SK-N-SH (cell line): Measurements from ENCODE around the gene PNKP. TPM values are rescaled to one million over a fixed set of nuclear protein-coding genes. Genes with fewer than 3 reads are reported as not detected.
"Not testable (repeated sequence)": the region's sequence is repeated elsewhere in the genome, so short reads cannot be mapped to it uniquely, and the experiment has no call there.

Experiments used
- CTCF ChIA-PET: fragments of 300-600, 350-600 bp; formaldehyde crosslinking; extraction: SDS; loops from one replicate; lab custom pipeline; 2021; lab: Yijun Ruan, JAX
- POLR2A ChIA-PET: fragments of 350-600 bp; sonication (Branson Sonifier 250); formaldehyde crosslinking; extraction: SDS; loops from one replicate; lab custom pipeline; 2020; ENCODE audit warnings: antibody characterized with exemption, inconsistent platforms; lab: Yijun Ruan, JAX
- DNase-seq: peaks from one replicate; pipeline ENCODE4 v3.0.0; 2012
- H2AFZ ChIP-seq: fragments of 200-600 bp; sonication (generic); 2 replicates; pipeline ENCODE4 v1.8.1; 2016; ENCODE audit warnings: antibody characterized with exemption, mild to moderate bottlenecking, low read depth
- H3F3A ChIP-seq: fragments of 200-600 bp; sonication (generic); replicated peaks from 2 replicates; pipeline ENCODE3; 2016; ENCODE audit warnings: antibody characterized with exemption, mild to moderate bottlenecking; ENCODE audit not compliant: insufficient read depth
- H3K27ac ChIP-seq, 2 experiments: fragments of 200-500 bp in 1 of 2; fragments of 200-600 bp in 1 of 2; sonication (Bioruptor generic) in 1 of 2; sonication (generic), shearing (Covaris generic) in 1 of 2; 2 replicates each; pipeline versions ENCODE4 v1.5.1 to v1.6.1; 2014 to 2016; ENCODE audit warnings: low read depth in 2 of 2, inconsistent platforms in 1 of 2, low read length in 1 of 2, mild to moderate bottlenecking in 1 of 2, mixed read lengths in 1 of 2
- H3K27me3 ChIP-seq: fragments of 200-600 bp; sonication (generic), shearing (Covaris generic); 2 replicates; pipeline ENCODE4 v1.6.1; 2016; ENCODE audit warnings: mixed run types; ENCODE audit not compliant: insufficient read depth
- H3K36me3 ChIP-seq, 2 experiments: fragments of 200-500 bp in 1 of 2; fragments of 200-600 bp in 1 of 2; sonication (Bioruptor generic) in 1 of 2; sonication (generic) in 1 of 2; replicated peaks in 1 of 2; 2 replicates each; pipeline versions ENCODE3 to v1.5.1; 2014 to 2016; ENCODE audit warnings: low read length in 1 of 2, mild to moderate bottlenecking in 1 of 2; ENCODE audit not compliant: insufficient read depth in 2 of 2, control insufficient read depth in 1 of 2
- H3K4me1 ChIP-seq, 2 experiments: fragments of 200-500 bp in 1 of 2; fragments of 200-600 bp in 1 of 2; sonication (Bioruptor generic) in 1 of 2; sonication (generic), shearing (Covaris generic) in 1 of 2; 2 replicates each; pipeline versions ENCODE4 v1.5.1 to v1.6.1; 2014 to 2016; ENCODE audit warnings: low read depth in 1 of 2, low read length in 1 of 2, mixed run types in 1 of 2; ENCODE audit not compliant: insufficient read depth in 2 of 2, control insufficient read depth in 1 of 2
- H3K4me2 ChIP-seq: fragments of 200-600 bp; sonication (generic), shearing (Covaris generic); 2 replicates; pipeline ENCODE4 v1.6.1; 2017; ENCODE audit warnings: mixed run types
- H3K4me3 ChIP-seq, 2 experiments: fragments of 200-500 bp in 1 of 2; fragments of 200-600 bp in 1 of 2; sonication (Bioruptor generic) in 1 of 2; sonication (generic), shearing (Covaris generic) in 1 of 2; 2 replicates each; pipeline versions ENCODE4 v1.5.1 to v1.8.1; 2014 to 2016; ENCODE audit warnings: low read depth in 2 of 2, inconsistent platforms in 1 of 2, low read length in 1 of 2, mild to moderate bottlenecking in 1 of 2, mixed read lengths in 1 of 2, moderate library complexity in 1 of 2
- H3K79me2 ChIP-seq: fragments of 200-600 bp; sonication (generic); 2 replicates; pipeline ENCODE4 v1.8.1; 2017; ENCODE audit warnings: mild to moderate bottlenecking; ENCODE audit not compliant: insufficient read depth
- H3K9ac ChIP-seq: fragments of 200-600 bp; sonication (generic); 2 replicates; pipeline ENCODE4 v1.6.1; 2017; ENCODE audit warnings: mixed run types
- H3K9me2 ChIP-seq: fragments of 200-600 bp; sonication (generic); 2 replicates; pipeline ENCODE4 v1.6.1; 2017; ENCODE audit warnings: mixed run types
- H3K9me3 ChIP-seq: fragments of 200-600 bp; sonication (generic); 2 replicates; pipeline ENCODE4 v1.6.1; 2017; ENCODE audit warnings: mixed run types, mild to moderate bottlenecking, moderate library complexity
- H4K20me1 ChIP-seq: fragments of 200-600 bp; sonication (generic); 2 replicates; pipeline ENCODE4 v1.6.1; 2017; ENCODE audit warnings: mild to moderate bottlenecking, mixed run types; ENCODE audit not compliant: insufficient read depth
- ELF1 ChIP-seq: IDR thresholded peaks from 2 replicates; pipeline ENCODE4 v1.4.0; 2012
- POLR2AphosphoS5 ChIP-seq: IDR thresholded peaks from 2 replicates; pipeline ENCODE4 v1.6.1; 2012; ENCODE audit warnings: low read depth, low read length
- RCOR1 ChIP-seq: fragments of 150-350 bp; IDR thresholded peaks from 2 replicates; pipeline ENCODE4 v1.6.1; 2017; ENCODE audit warnings: antibody characterized with exemption, low read length
- REST ChIP-seq: IDR thresholded peaks from 2 replicates; pipeline ENCODE4 v1.6.1; 2012; ENCODE audit warnings: mild to moderate bottlenecking, low read depth, low read length, moderate library complexity
- WGBS: methylation state at CpG from one replicate; pipeline ENCODE4 v1.1.6; 2017; ENCODE audit warnings: low lambda C conversion rate; 5-methylcytosine and 5-hydroxymethylcytosine counted together
- polyA plus RNA-seq, 3 experiments: library from polyadenylated mRNA; depleted of rRNA; stranded (reverse); fragments of >200 nt; gene quantifications; 2 replicates each; pipeline ENCODE4 v1.2.3, GENCODE V29; 2012

The PNKP gene
- polyA plus RNA-seq, 1 of the 3 experiments (the other 2 are of a cell fraction): 52.0 TPM

DNA sequence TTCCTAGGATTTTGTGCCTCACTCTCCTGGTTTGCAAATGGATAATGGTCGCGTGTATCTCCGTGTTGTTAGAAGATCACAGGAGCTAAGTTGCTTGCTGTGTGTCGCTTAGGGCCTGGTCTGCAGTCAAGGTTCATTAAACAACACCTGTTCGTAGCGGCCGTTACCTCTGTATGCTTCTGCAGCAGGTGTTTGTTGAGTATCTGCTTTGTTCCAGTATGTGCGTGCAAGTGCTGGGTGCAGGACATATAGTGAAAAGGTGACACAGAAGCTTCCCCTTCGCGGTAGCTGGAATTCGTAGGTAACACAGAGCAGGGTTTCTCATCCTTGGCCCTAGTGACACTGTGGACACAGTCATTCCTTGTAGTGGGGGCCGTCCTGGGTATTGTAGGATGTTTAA is 43.9 kb downstream of the PNKP start:
- Histone ChIP-seq H3K27me3 (no peaks in the 10 kb centered on the region), H3K36me3 (peaks cover 0 to 13% of the 10 kb centered on the region in 2 experiments), H3K4me2 (no peak overlapping the region), H3K4me1 (peaks cover 0 to 16% of the 10 kb centered on the region in 2 experiments; a peak in 2 of 4 replicates), H2AFZ (no peak overlapping the region), H3K4me3 (no peak overlapping the region), H3K9ac (no peak overlapping the region), H3F3A (no peaks in the 10 kb centered on the region), H3K27ac (no peak overlapping the region), H3K79me2 (peaks cover 86% of the 10 kb centered on the region), H3K9me2 (no peaks in the 10 kb centered on the region), H3K9me3 (no peaks in the 10 kb centered on the region), H4K20me1 (0 out of 2 replicates have a peak, but pooled peaks cover 4% of the 10 kb centered on the region)
- 92% methylated on average over 12 of the region's 12 CpGs for WGBS
- TF ChIP-seq RCOR1: no peak
- no peak for TF ChIP-seq REST
- DNase-seq: no peak
- CTCF ChIA-PET: interaction anchor here (1.2 kb wide), 1 partner anchor 27 kb away, joined by 3 read pairs; no protein-coding TSS in a partner anchor
- POLR2A ChIA-PET: no interaction called here

GRCh38 chr19:49820125-49820524 is 47.3 kb downstream of the PNKP start:
- CTCF ChIA-PET: interaction anchor here (1.1 kb wide), 1 partner anchor 33 kb away, joined by 3 read pairs; no protein-coding TSS in a partner anchor
- Histone ChIP-seq H3K4me2 (no peak overlapping the region; the same call in 1 of the 2 replicates), H4K20me1 (no peaks in the 10 kb centered on the region), H3K27ac (no peak overlapping the region), H3K36me3 (peaks cover 0 to 13% of the 10 kb centered on the region in 2 experiments), H2AFZ (no peak overlapping the region), H3K27me3 (no peaks in the 10 kb centered on the region), H3K9ac (no peak overlapping the region), H3F3A (peaks cover 9% of the 10 kb centered on the region), H3K4me3 (no peak overlapping the region; a peak in 1 of 4 replicates), H3K79me2 (peaks cover 69% of the 10 kb centered on the region), H3K4me1 (peaks cover 0 to 18% of the 10 kb centered on the region in 2 experiments; a peak in 2 of 4 replicates), H3K9me2 (no peaks in the 10 kb centered on the region), H3K9me3 (no peaks in the 10 kb centered on the region)
- TF ChIP-seq RCOR1 (no peak), POLR2AphosphoS5 (no peak), ELF1 (no peak)
- WGBS: 90% methylated on average over 10 of the region's 10 CpGs
- DNase-seq: no peak
- POLR2A ChIA-PET: interaction anchor here (1.8 kb wide), 1 partner anchor 30 kb away, joined by 4 read pairs; no protein-coding TSS in a partner anchor

DNA sequence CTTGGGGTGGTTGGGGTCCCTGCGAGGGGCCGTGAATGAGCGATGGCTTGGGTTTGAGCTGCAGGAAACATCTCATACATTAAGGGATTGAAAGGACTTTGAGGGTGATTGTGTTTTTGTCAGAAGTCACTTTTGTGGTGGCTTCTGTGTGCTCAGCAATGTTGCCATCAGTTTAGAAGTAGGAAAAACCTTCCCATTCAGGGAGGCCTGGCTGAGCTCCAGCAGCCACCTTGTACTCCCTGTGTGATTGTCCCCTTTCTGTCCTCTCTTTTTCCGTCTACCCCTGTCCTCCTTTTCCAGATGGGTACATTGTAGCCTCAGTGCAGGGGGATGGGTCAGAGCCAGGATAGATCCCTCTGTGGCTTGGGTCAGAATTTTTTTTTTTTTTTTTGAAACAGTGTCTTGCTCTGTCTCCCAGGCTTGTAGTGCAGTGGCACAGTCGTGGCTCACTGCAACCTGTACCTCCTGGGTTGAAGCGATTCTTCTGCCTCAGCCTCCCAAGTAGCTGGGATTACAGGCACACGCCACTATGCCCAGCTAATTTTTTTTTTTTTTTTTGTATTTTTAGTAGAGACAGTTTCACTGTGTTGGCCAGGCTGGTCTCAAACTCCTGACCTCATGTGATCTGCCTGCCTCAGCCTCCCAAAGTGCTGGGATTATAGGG is 47.8 kb downstream of the PNKP start:
- H3K27me3 ChIP-seq, H4K20me1 ChIP-seq, DNase-seq, H3K27ac ChIP-seq, H3K9me2 ChIP-seq, H3K9me3 ChIP-seq, H2AFZ ChIP-seq: not testable (repeated sequence)
- Histone ChIP-seq H3K4me1 (peaks cover 0 to 18% of the 10 kb centered on the region in 2 experiments; a peak in 2 of 4 replicates), H3K9ac (peak overlapping the region; percentile 98), H3K4me2 (peak overlapping the region; percentile 97), H3F3A (peaks cover 12% of the 10 kb centered on the region), H3K79me2 (peaks cover 65% of the 10 kb centered on the region), H3K36me3 (peaks cover 0 to 13% of the 10 kb centered on the region in 2 experiments), H3K4me3 (peak overlapping the region; percentile 72 to 90)
- CTCF ChIA-PET: interaction anchor here (0.9 to 1.2 kb wide), 6 partner anchors 15 to 198 kb away, joined by 3 to 4 read pairs (median 3); partner anchors contain the start of gene PTOV1
- 91% methylated on average over 7 of the region's 7 CpGs for WGBS
- POLR2A ChIA-PET: interaction anchor here (0.6 to 1.8 kb wide), 2 partner anchors 31 to 46 kb away, joined by 3 to 4 read pairs; no protein-coding TSS in a partner anchor
